Uterus (tissue), 2 donors: Measurements from ENCODE around the gene EIF3D.

Source experiments
- POLR2A ChIP-seq, 2 donors: fragments of 450-650 bp; IDR thresholded peaks; one replicate each; pipeline ENCODE4 v1.6.1; 2016; ENCODE audit warnings: antibody characterized with exemption in 2 of 2, mild to moderate bottlenecking in 1 of 2, moderate library complexity in 1 of 2
- TF ChIP-seq, protein P1 (sequence below), 4 experiments: fragments of 200-600 bp in 2 of 4; fragments of 450-650 bp in 2 of 4; sonication (generic) in 2 of 4; IDR thresholded peaks; one replicate each; pipeline ENCODE4 v1.5.1; 2016 to 2019; ENCODE audit warnings: antibody characterized with exemption in 4 of 4, mild to moderate bottlenecking in 2 of 4, moderate library complexity in 1 of 4

DNA sequence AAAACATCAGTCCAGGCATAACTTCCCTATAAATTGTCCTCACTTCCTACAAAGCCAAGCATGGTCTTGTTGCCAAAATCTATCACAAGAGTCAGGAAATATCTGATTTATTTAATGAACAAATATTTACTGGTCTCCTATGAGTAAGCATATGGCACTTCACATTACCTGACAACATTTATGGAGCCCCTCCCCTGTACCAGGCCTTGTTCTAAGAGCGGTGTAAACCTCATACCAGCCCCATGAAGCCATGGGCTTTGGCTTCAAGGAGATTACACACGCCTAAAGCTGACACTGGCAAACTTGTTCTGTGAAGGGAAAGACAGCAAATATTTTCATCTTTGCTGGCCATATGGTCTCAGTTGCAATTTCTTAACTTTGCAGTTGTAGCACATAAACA lies 43.0 kb upstream of the EIF3D start:
- TF ChIP-seq, protein P1, sequence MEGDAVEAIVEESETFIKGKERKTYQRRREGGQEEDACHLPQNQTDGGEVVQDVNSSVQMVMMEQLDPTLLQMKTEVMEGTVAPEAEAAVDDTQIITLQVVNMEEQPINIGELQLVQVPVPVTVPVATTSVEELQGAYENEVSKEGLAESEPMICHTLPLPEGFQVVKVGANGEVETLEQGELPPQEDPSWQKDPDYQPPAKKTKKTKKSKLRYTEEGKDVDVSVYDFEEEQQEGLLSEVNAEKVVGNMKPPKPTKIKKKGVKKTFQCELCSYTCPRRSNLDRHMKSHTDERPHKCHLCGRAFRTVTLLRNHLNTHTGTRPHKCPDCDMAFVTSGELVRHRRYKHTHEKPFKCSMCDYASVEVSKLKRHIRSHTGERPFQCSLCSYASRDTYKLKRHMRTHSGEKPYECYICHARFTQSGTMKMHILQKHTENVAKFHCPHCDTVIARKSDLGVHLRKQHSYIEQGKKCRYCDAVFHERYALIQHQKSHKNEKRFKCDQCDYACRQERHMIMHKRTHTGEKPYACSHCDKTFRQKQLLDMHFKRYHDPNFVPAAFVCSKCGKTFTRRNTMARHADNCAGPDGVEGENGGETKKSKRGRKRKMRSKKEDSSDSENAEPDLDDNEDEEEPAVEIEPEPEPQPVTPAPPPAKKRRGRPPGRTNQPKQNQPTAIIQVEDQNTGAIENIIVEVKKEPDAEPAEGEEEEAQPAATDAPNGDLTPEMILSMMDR (IDR thresholded peaks at IDR 0.05): no peak
- no peak for TF ChIP-seq POLR2A (IDR thresholded peaks at IDR 0.05)
